NB4 (cell line): Measurements from ENCODE around the gene RTP3.

Experiments used
- POLR2A ChIP-seq: IDR thresholded peaks from 2 replicates; pipeline ENCODE4 v1.6.1; 2011; ENCODE audit warnings: mild to moderate bottlenecking; ENCODE audit not compliant: insufficient read length; ENCODE audit errors: extremely low read depth
- TF ChIP-seq, protein P1 (sequence below): IDR thresholded peaks from one replicate; pipeline ENCODE4 v1.5.1; 2012; ENCODE audit warnings: low read depth, low read length
- TF ChIP-seq, protein P2 (sequence below): IDR thresholded peaks from 2 replicates; pipeline ENCODE4 v1.6.1; 2011; ENCODE audit warnings: low read depth, low read length

DNA sequence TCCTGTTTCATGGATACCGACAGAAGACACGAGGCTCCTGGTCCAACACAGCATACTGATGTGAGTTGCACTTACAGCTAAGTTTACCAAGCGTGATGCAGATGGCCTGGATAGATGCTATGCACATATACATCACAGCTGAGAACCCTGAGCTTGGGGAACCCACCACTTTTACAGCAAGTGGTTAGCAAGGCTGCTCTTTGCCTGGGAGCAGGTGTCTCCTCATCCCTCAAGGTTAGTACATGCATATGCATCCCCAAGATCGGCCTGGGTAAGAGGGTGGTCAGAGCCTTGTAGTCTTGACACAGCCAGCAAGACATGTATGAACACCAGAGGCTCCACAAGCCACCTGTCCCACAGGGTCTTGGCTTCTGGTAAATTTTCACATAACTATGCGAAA is 40.0 kb downstream of the RTP3 start:
- TF ChIP-seq POLR2A: no peak
- TF ChIP-seq, protein P1, sequence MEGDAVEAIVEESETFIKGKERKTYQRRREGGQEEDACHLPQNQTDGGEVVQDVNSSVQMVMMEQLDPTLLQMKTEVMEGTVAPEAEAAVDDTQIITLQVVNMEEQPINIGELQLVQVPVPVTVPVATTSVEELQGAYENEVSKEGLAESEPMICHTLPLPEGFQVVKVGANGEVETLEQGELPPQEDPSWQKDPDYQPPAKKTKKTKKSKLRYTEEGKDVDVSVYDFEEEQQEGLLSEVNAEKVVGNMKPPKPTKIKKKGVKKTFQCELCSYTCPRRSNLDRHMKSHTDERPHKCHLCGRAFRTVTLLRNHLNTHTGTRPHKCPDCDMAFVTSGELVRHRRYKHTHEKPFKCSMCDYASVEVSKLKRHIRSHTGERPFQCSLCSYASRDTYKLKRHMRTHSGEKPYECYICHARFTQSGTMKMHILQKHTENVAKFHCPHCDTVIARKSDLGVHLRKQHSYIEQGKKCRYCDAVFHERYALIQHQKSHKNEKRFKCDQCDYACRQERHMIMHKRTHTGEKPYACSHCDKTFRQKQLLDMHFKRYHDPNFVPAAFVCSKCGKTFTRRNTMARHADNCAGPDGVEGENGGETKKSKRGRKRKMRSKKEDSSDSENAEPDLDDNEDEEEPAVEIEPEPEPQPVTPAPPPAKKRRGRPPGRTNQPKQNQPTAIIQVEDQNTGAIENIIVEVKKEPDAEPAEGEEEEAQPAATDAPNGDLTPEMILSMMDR: no peak
- TF ChIP-seq, protein P2, sequence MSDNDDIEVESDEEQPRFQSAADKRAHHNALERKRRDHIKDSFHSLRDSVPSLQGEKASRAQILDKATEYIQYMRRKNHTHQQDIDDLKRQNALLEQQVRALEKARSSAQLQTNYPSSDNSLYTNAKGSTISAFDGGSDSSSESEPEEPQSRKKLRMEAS: no peak
